HG02623 (cell line): ENCODE data around the gene RNF144B.
A peak's percentile ranks its signal among the peaks of the same experiment; 100 is the strongest.

Experiments used
- ATAC-seq: cut with Tn5 transposase; IDR thresholded peaks from one replicate; pipeline ENCODE4 v1.9.1; 2021; ENCODE audit warnings: moderate library complexity; ENCODE audit not compliant: unreplicated experiment

RNF144B gene

GRCh38 chr6:18477301-18477941, 90.3 kb downstream of the RNF144B start:
- no peak for ATAC-seq

DNA sequence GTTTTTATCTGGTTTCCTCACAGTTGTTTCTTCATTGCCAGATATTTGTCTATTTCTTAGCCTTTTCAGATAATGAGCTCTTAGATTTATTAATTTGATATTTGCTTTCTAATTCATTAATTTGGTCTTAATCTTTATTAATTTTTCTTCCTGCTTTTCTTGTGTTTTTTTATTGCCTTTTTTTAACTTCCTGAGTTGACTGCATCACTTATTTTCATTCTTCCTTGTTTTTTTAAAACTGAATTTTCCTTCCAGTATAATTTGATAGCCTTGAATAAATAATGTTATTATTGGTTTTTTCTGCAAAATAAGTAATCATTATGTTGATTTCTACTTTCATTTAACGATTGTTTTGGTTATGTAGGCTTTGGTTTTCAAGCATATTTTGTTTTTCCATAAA, 91.5 kb downstream of the RNF144B start:
- ATAC-seq: no peak

DNA sequence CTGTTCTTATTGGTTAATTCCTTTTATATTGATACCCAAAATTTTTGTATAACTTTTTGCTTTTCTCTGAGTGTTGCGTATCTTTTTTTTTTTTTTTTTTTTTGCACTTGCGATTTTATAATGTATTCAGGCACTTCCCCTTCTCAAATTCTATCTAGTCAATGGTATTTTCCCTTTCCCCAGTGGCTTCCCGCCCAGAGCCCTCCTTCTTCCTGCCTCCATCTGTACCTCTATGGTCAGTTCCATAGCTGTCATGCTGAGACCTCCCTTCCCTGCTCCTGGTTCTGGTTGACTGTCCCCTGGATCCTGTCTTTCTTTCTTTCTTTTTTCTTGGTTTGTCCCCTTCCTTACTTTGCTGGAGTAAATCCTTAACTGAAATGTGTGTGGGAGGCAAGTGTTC, 94.7 kb downstream of the RNF144B start:
- ATAC-seq: no peak

DNA sequence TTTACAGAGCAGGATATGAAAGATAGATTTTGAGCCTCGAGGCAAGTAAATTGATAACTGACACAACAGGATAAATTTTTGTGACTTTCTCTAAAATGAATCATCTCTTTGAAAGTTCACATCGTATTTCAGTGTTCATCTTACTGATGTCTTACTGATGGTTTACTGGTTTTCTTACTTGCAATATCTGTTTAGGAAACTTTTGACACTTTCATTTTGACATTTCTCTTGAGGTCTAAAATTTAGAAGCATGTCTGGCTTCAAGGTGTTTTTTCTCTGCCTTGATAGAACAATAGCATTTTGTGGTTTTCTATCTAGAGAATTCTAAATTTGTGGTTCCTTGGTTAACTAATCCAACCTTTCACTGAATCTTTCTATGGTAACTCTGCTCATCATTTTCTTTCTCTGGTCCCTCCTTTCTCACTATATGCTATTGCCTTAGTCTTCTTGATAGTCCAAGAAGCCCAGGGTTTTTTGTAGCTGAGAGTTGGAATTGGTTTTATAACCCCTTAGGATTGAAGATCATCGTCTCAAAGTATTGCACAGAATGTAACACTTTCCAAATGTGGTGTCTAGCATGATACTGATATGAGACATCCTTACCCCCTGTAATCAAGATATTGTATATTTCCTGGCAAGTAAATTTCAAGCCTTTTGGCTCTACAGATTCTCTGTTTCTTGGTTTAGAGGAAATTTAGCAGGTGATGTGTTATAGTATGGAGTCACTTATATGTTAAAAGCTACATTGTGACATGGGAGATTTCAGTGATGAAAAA, 98.7 kb downstream of the RNF144B start:
- ATAC-seq: no peak

GRCh38 chr6:18488004-18488403, 100.9 kb downstream of the RNF144B start:
- no peak for ATAC-seq

DNA sequence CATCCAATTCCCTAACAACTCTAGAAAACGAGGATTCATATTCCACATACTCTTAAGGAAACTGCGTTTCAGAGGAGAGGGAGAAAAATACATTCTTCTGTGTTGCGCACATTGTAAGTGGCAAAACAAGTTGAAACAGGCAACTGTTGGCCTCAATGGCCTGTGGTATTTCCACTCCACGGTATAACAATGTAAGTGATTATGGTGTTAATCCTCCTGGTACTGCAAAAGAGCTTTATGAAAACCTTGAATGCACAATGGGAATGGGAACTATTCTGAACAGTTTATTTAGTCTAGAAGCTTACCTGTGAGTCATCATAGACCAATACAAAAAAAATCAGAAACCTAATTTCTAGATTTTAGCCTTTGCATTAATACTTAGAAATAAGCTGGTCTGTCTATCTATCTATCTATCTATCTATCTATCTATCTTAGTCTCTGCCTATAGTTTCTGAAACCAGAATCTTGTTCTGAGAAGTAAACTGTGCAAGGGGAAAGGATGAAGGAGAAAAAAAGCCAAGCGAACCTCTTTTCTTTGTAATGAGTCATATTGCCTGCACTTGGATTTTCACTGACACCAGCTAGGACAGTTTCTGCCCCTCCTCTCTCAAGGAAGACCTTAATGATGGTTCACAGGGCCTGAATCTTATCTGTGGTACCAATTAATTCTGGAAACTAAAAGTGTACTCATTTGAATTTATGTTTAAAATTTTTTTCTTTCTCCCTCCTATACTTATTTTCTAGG, 101.5 kb downstream of the RNF144B start:
- no peak for ATAC-seq

GRCh38 chr6:18489335-18489734, 102.2 kb downstream of the RNF144B start:
- no peak for ATAC-seq

- no peak for ATAC-seq
Measured at GRCh38 chr6:18491308-18492045, 104.3 kb downstream of the RNF144B start.

GRCh38 chr6:18492972-18493371, 105.8 kb downstream of the RNF144B start:
- no peak for ATAC-seq

- no peak for ATAC-seq
Measured at GRCh38 chr6:18493382-18493891, 106.3 kb downstream of the RNF144B start.

GRCh38 chr6:18493925-18494324, 106.8 kb downstream of the RNF144B start:
- ATAC-seq: no peak

DNA sequence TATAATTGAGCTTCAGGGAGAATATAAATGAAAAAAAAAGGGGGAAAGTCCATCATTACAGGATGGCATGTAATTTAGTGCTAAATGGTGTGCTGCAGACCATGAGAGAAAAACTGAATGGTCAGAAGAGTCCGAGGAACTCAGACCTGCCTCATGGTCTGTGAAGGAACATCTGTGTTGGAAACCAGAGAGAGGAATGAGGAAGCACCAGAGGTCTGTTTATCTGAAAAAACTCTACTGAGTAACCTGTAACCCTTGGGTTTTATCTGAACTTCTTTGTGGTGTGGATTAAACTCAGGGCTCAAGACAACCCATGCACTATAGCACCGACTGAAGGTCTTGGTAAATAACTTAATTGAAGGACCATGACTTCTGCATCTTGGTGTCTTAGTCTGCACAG, 108.1 kb downstream of the RNF144B start:
- ATAC-seq: no peak

DNA sequence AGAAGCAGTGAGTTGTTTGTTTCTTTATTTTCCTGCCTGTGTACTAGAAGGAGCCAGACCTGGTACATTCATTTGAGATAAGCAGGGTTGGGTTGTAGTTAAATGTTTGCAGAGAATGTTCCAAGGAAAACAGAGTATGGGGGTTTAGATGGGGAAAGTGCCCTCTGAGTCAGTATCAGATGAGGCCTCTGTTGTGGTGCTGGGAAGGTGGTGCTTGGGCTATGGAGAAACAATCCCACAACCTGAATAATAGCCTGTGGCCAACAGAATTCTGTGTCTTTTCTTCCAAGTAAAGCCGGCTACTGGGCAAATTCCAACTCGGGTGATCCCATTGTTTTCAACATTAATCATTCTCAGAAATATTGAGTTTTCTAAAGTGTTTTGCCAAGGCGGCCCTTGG, 109.3 kb downstream of the RNF144B start:
- no peak for ATAC-seq

DNA sequence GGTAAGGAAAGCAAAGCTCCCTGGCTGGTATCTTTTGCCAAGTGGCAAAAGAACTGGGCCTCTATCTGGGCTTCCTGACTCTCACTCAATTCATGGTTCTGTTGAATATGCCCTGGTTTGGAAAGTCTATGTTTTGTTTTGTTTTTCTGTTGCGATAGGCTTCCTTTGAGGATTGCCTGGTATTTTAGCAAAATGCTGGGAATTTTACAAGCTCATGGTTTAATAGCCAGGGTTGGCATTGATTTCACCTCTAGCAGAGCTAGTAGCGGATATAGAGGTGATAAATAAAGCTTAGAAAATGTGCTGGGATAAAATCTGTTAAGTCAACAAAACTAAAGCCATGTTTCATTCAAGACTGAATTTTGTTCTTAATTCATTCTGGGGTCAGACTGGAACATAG, 109.9 kb downstream of the RNF144B start:
- no peak for ATAC-seq

GRCh38 chr6:18498408-18498807, 111.3 kb downstream of the RNF144B start:
- no peak for ATAC-seq

DNA sequence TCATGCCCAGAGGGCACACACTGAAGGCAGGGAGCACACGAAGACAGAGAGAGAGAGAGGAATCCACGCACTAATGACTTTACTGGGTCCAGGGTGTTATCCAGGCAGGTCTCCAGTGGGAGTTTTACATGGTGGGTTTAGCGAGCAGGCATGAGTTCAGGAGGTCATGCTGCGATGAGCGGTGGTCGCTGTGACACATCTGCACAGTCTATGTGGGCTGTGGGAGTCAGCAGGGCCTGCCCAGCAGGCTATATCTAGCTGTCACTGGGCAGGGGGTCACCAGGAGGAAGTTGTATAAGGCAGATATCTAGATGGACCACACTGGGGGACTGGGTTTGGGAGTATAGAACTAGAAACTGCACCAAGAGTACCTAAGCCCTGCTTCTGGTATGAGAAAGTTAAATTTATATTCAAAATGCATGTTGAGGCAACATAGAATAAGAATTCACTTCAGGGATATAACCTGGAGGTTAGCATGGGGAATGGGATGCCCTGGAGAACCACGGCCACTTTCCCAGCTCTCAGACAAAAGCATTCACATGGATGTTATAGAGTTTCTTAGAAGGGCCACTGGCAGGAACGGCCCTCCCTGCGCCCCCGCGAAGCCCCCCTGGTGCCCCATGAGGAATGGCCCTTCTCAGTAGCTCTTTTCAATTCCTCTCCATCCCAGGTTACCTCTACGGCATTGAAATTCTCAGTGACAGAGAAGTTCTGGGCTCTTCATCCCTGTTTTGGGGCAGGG, 113.9 kb downstream of the RNF144B start:
- no peak for ATAC-seq

DNA sequence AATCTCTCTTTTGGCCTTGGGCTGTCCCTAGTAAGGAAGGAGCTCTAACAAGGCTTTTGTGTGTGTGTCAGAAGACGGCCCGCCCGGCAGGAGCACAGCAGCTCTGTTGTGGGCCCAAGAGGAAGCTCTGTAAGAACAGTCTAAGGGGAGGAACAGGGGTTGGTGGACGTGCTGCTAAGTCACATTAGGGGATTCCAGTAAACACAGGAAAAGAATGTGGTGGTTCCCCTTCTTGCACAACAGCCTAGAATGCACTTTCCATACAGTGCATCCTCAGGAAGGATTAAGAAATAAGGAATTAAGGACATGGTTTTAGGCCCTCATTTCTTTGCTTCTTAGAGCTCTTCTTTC, 114.5 kb downstream of the RNF144B start:
- ATAC-seq: no peak

- no peak for ATAC-seq
Measured at GRCh38 chr6:18503206-18503592, 116.0 kb downstream of the RNF144B start.

- peak; percentile 64 for ATAC-seq
Measured at GRCh38 chr6:18503593-18504231, 116.6 kb downstream of the RNF144B start.

- no peak for ATAC-seq
Measured at GRCh38 chr6:18504232-18504596, 117.1 kb downstream of the RNF144B start.
